GM19328 (cell line): ENCODE measurements around the gene BANP.
"Not testable (repeated sequence)": the region's sequence is repeated elsewhere in the genome, so short reads cannot be mapped to it uniquely, and the experiment has no call there.

ENCODE experiments used
- ATAC-seq: cut with Tn5 transposase; IDR thresholded peaks from one replicate; pipeline ENCODE4 v1.9.1; 2021; ENCODE audit warnings: mild to moderate bottlenecking, moderate library complexity; ENCODE audit not compliant: unreplicated experiment

The BANP gene

GRCh38 chr16:88026964-88027938 lies 76.0 kb downstream of the BANP start:
- no peak for ATAC-seq

DNA sequence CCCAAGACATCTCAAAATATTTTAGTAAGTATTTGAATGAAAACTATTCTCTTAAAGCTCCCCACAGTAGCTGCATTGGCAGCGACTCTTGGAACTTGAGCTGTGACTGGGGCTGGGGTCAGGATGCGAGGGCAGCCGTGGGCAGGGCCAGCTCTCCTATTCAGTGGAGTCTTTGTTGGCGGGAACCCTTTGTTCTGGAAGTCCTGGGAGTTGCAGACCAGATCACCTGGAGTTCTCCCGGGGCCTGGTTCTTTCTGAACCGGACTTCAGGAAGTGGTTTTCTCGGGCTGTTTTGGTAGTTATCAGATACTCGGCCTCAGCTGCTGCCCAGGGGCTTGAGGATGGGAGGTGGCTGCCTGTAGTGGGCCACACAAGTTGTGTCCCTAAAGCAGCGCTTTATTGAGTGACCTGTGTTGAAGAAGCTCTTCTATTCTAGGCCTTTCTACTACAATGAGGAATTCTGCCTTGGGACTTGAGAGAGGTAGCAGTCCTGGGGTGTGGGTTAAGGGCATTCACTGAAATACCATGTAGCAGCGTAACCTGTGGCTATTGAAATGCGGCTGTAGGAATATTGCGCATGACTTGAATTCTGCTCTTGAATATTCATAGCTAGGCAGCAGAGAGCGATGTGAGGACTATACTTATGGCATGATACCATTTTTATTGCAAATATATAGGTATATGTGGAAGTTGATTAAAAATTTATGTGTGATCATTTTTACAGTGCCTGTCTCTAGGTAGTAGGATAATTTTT lies 77.1 kb downstream of the BANP start:
- not testable (repeated sequence) for ATAC-seq

DNA sequence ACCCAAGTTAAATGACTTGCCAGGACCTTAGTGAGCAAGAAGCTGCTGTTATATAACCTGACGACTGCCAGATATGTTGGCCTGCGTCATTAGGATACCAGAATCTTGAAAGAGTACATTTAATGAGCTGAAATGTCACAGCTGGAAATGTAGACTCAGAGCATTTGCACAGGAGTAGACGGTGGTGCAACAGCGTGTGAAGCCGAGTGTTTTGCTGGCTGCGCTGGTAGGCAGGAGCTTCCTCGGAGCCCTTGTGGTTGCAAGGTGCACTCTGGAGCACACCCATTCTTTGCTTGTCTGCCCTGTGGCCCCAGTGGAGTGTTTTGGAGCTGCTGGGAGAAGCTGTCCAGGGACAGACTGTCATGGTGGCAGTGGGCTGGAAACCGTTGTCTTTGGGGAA lies 79.3 kb downstream of the BANP start:
- ATAC-seq: no peak

DNA sequence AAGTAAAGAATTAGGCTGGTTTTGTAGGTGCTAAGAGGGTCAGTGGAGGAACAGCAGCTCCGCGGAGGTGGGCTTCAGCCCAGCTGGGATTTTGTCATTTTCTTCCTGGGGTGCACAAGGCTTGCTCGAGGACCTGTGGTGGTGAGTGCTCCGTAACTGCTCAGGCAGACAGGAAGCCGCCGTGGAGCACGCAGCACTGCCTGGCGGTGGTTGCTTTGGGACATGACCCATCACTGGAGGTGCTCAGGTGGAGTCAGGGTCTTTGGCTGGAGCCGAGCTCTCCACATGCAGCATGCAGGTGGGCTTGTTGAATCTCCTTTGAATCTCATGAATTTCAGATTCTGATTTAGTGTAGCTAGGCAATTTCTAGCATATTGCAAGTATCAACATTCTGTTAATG lies 79.7 kb downstream of the BANP start:
- ATAC-seq: not testable (repeated sequence)

DNA sequence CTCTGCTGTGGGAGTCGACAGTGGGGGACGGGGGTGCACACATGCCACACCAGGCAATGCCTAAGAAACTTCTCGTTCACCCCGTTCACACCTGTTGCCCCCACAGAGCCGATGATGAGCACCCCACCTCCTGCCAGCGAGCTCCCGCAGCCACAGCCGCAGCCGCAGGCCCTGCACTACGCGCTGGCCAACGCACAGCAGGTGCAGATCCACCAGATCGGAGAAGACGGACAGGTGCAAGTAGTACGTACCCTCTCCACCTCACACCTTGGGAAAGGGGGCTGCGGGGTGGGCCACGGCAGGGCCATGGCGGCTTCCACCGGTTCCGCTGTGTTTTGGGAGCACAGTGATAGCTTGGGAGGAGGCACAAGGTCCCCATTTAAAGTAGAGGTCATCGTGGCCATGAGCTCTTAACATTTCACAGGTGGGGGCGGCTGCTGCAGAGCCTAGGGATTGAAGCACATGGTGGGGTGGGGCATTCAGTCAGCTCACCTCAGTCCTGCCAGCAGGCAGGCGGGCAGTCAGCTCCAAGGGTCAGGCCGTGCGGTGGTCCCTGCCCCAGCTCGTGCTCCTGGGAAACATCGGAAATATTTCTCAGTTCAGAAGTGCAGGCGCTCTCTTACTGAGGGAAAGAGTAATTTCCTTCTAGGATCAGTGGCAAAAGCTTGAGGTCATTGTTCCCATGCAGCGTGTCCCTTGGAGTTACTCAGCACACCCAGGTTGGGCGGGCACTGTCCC lies 81.9 kb downstream of the BANP start:
- ATAC-seq: not testable (repeated sequence)

- no peak for ATAC-seq
Measured at GRCh38 chr16:88034770-88035169, 83.5 kb downstream of the BANP start.

DNA sequence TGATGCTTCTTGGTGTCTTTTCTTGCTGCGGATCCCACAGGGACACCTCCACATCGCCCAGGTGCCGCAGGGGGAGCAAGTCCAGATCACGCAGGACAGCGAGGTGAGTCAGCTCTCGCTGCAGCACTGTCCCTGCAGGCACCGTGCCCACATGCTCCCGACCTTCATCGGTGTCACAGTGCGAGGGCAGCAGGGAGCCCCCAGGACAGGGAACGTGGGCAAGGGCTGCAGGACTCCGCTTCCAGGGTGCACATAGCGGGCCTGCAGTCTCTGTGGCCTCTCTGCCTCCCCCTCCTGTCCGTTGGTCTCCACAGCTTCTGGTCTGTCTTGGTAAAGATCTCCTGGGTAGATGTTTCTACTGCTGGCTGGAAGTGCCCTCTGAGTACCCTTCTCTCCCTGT lies 84.1 kb downstream of the BANP start:
- no peak for ATAC-seq

GRCh38 chr16:88035884-88036639 lies 84.8 kb downstream of the BANP start:
- not testable (repeated sequence) for ATAC-seq

GRCh38 chr16:88036640-88036996 lies 85.4 kb downstream of the BANP start:
- not testable (repeated sequence) for ATAC-seq

DNA sequence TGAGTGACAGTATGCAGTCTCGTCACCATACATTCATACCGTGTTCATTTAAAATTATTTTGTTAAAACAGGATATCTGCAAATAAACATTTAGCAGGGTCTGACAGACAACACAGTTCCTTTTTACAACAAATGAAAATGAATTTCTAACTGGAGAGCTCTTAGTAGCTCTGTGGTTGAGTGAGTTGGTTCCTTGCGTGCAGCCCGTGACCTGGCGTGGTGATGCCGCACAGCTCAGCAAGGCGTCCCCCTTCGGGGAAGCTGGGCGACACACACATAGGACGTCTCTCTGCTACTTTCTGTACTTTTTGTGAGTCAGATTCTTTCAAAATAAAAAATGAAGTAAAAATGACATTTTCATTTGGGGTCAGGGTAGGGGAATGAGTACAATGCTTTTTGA lies 86.1 kb downstream of the BANP start:
- ATAC-seq: not testable (repeated sequence)

DNA sequence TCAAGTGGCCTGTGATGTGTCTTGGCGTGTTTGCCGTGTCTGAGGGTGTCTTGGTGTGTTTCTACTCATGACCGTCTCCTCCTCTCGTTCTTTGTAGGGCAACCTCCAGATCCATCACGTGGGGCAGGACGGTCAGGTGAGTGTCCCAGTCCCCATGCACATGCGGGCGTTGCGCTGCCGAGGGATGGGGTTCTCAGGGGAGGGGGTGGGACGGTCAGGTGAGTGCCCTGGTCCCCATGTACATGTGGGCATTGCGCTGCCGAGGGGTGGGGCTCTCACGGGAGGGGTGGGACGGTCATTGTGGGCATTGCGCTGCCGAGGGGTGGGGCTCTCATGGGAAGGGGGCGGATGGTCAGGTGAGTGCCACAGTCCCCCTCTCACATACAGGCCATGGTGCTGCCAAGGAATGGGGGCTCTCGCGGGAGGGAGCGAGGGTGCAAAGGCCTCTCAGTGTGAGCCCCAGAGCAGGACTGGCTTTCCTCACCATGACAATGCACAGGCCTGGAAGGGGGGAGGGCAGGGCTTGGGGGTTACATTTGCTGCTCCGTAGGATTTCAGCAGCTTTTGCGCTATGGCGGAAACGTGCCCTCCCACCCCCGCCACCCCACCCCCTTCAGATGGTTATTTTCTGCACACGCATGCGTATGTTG lies 86.8 kb downstream of the BANP start:
- not testable (repeated sequence) for ATAC-seq

DNA sequence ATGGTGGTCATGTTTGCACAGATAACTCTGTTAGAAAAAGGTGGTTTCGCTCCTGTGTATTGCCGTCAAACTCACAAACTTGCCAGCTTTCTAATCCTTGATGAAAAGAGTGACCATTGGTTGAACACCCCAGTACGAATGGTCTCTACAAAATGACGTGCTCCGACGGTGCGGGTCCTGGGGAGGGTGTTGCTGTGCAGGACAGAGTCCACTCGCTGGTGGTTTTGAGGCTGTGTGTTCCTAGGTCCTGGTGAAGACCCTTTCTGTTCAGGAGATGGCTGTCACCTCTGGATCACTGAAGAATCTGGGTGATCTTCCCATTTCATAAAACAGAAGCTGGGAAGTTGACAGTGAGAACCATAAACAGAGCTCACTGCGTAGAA lies 87.3 kb downstream of the BANP start:
- ATAC-seq: not testable (repeated sequence)

- ATAC-seq: no peak
Measured at GRCh38 chr16:88039591-88039990, 88.4 kb downstream of the BANP start.

GRCh38 chr16:88040196-88040876 lies 89.1 kb downstream of the BANP start:
- not testable (repeated sequence) for ATAC-seq

DNA sequence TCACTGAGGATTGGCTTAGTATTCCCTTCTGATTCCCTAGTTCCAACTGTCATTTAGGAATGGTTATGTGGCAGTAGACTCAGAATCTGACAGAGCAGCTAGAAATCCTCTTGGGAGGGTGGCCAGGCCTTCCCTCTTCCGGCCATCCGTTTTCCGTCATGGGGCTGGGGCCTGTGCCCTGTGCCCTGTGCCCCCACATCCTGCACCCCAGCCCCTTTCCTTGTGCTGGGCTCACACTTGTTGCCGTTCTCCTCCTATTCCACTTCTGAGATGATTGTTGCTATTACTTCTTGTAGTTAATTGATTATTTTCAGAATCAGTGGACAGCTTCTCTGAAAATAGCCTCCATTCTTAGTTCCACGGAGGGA lies 89.6 kb downstream of the BANP start:
- not testable (repeated sequence) for ATAC-seq

DNA sequence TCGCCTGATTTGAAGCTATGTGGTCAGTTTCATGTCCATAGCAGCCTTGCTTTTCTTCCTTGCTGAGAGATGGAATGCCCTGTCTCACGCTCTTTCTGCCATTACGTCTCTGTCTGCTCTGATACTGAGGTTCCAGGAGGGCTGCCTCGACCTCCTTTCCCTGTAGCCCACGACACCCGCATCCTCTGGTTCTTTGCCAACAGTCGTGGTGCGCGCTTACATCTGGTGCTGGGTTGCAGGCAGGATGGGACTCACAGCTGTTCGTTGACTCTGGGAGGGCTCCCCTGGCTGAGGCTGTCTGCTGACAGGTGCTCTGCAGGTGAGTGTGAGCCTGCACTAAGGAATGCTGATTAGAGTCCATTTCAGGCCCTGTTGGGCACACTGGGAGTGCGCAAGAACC lies 90.3 kb downstream of the BANP start:
- ATAC-seq: not testable (repeated sequence)

DNA sequence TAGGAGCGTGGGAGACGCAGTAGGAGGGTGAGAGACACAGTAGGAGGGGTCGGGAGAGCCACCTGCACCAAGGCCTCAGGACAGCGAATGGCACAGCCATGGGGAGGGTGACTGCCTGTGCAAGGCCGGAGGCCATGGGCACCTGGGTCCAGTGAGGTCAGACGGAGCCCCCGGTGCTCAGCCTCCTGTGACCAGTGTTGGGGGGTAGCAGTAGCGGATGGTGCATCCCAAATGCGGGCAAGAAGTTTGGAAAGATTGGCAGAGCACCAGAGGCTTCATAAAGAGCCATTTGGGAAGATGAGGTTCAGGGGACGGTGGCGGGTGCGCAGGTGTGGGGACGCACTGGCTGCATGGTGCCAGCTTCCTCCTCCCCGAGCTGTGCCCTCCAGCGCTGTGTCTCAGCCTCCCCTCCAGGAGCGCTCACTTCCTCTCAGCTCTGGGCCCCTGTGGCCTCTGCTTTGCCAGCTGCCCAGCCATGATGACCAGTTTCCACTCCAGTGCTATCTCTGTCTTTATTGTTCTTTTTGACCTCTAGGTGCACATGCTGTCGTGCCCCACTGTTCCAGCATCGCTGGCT lies 90.8 kb downstream of the BANP start:
- ATAC-seq: not testable (repeated sequence)

DNA sequence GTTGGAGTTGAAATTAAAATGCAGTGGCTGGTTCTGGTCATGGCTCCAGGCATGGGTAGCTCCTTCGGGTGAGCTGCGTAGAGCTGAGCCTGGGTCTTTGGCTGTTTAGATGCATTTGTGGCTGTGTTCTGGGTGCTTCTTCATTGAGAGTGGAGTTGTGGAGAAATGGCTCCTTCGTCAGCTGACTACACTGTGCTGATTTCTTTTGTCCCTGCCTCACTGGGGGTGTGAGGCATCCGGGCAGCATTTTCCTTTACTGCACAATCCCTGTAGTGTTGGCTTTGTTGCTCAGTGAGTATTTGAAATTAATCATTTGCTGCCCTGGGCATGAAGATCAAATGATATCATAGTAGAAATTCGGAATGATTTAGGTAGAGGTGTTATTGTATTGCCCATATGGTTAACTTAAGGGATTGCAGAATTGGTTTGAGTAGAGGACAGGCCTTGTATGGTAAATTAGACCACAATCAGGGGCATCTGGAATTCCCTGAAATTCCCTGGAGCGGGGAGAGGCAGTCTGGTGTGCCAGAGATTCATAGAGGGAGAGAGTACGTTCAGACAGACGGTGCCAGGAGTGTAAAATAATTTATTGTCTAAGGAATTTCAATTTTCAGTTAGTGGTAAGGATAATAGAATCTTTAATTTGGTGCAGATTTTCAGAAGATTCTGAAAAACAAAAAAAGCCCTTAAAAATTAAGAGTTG lies 92.1 kb downstream of the BANP start:
- ATAC-seq: not testable (repeated sequence)
